Measurements from ENCODE around the gene CLDN19.

DNA sequence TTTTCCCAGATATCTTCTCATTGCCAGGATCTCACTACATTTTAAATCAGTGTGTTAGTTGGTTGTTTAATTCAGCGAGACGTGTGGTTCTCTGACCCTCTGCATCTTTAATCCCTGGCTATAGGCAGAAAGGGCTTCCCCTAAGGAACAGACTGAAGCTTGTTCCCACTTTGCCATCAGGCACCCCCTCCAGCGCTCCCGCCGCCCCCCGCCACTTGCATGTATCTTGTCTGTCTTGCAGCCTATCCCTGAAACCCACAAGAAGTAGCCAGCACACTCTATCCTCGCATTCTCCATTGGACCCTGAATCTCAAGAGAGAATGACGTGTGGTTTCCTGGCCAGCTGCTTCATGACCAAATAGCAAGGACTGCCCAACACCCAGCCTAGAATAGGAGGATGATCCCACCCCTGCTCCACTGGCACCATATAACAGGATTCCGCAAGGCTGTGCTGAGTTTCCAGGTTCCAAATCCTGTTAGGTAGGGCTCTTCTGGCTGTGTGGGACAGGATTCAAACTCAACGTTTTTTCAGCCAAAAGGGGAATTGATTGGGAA, 7.8 kb downstream of the CLDN19 start:
- TF ChIP-seq, protein P1, sequence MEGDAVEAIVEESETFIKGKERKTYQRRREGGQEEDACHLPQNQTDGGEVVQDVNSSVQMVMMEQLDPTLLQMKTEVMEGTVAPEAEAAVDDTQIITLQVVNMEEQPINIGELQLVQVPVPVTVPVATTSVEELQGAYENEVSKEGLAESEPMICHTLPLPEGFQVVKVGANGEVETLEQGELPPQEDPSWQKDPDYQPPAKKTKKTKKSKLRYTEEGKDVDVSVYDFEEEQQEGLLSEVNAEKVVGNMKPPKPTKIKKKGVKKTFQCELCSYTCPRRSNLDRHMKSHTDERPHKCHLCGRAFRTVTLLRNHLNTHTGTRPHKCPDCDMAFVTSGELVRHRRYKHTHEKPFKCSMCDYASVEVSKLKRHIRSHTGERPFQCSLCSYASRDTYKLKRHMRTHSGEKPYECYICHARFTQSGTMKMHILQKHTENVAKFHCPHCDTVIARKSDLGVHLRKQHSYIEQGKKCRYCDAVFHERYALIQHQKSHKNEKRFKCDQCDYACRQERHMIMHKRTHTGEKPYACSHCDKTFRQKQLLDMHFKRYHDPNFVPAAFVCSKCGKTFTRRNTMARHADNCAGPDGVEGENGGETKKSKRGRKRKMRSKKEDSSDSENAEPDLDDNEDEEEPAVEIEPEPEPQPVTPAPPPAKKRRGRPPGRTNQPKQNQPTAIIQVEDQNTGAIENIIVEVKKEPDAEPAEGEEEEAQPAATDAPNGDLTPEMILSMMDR (IDR thresholded peaks at IDR 0.05): no peak
- no peak for TF ChIP-seq EZH2 (IDR thresholded peaks at IDR 0.05; ENCODE audit: borderline replicate concordance, insufficient read depth, low read depth, low read length, poor library complexity, severe bottlenecking)

Measured in B cell (primary cell).